ENCODE results near the gene RREB1.

GRCh38 chr6:7267466-7268091, 159.8 kb downstream of the RREB1 start:
- TF ChIP-seq TCF7L2 (IDR thresholded peaks at IDR 0.05; ENCODE audit: borderline replicate concordance, low read depth, low read length) (no peak), BCL11A (tag by site-specific recombination; IDR thresholded peaks at IDR 0.05; ENCODE audit: low read depth) (no peak), REST (tag by site-specific recombination; IDR thresholded peaks at IDR 0.05) (no peak), FEZF1 (tag by site-specific recombination; IDR thresholded peaks at IDR 0.05) (no peak), CTCF (tag by site-specific recombination; IDR thresholded peaks at IDR 0.05) (no peak), PRDM10 (tag by site-specific recombination; IDR thresholded peaks at IDR 0.05) (peak; percentile 42; the same call in 1 of the 2 replicates), SP2 (tag by site-specific recombination; IDR thresholded peaks at IDR 0.05) (no peak), ZXDB (tag by site-specific recombination; IDR thresholded peaks at IDR 0.05) (no peak), ZNF114 (tag by site-specific recombination; IDR thresholded peaks at IDR 0.05) (no peak)
